HG03469 (cell line): ENCODE measurements around the gene TPCN2.
"Not testable (repeated sequence)": the region's sequence is repeated elsewhere in the genome, so short reads cannot be mapped to it uniquely, and the experiment has no call there.

Source experiments
- ATAC-seq: cut with Tn5 transposase; IDR thresholded peaks from one replicate; pipeline ENCODE4 v1.9.1; 2021; ENCODE audit warnings: mild to moderate bottlenecking, moderate library complexity, moderate number of reproducible peaks; ENCODE audit not compliant: unreplicated experiment

The TPCN2 gene

GRCh38 chr11:69073469-69073868 lies 24.7 kb downstream of the TPCN2 start:
- no peak for ATAC-seq

- no peak for ATAC-seq
Observed at GRCh38 chr11:69074375-69075140, 25.8 kb downstream of the TPCN2 start.

GRCh38 chr11:69075421-69076128 lies 26.8 kb downstream of the TPCN2 start:
- ATAC-seq, result no peak

- ATAC-seq, result no peak
Observed at GRCh38 chr11:69076129-69076791, 27.5 kb downstream of the TPCN2 start.

- ATAC-seq, result not testable (repeated sequence)
Observed at GRCh38 chr11:69076977-69077376, 28.2 kb downstream of the TPCN2 start.

- no peak for ATAC-seq
Observed at GRCh38 chr11:69078508-69078907, 29.8 kb downstream of the TPCN2 start.

DNA sequence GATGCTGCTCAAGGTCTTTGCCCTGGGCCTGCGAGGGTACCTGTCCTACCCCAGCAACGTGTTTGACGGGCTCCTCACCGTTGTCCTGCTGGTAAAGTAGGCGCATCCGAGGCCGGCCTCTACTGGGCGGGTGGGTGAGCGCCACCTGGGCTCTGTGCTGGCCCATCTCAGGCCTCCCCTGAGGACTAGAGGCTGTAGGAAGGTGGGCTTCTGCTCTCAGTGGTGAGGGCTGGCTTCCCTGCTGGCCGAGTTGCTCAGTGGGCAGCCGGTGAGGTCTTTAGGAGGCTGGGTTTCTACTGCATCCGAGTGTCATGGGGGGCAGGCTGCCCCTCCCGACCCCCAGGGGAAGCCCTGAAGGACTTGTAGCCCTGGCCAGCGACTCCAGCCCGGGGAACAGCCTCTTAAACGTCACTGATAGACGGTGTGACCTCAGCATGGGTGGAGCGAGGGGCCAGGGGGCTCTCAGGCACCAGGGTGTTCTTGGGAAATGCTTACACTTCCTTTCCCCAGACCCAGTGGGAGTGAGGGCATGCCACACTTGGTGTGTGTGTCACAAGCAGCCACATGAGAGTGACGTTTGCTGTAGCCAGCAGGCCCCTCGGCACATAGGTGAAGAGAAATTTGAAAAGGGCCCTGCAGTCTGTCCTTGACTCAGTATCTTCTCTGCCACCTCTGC lies 30.3 kb downstream of the TPCN2 start:
- no peak for ATAC-seq

DNA sequence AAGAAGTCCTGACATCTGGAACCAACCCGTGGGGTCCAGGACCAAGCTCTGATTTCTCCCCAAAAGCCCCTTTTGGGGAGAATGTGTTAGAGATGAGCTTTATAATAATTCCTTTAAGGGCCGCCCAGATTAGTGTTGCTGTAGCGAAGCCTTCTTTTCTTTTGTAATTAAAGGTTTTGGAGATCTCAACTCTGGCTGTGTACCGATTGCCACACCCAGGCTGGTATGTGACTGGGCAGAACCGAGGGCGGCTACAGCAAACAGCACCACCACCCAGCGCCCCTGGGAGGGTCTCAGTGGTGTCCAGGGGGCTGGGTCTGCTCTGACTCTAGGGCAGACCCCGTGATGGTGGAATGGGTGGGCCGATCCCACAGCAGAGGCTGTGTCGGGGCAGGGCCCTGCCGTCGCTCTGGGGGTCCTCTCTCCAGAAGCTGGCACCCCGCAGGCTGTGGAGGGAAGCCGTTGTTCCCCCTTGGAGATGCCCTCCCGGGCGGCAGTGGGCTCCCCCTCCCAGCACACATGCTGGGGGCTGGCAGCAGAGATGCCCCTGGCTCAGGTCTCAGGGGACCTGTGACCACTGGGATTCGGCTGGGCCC lies 31.0 kb downstream of the TPCN2 start:
- no peak for ATAC-seq

GRCh38 chr11:69080257-69080995 lies 31.7 kb downstream of the TPCN2 start:
- ATAC-seq, result no peak

GRCh38 chr11:69081180-69081579 lies 32.4 kb downstream of the TPCN2 start:
- ATAC-seq, result no peak

GRCh38 chr11:69083531-69084247 lies 35.0 kb downstream of the TPCN2 start:
- no peak for ATAC-seq

GRCh38 chr11:69084371-69084770 lies 35.6 kb downstream of the TPCN2 start:
- no peak for ATAC-seq

- ATAC-seq, result no peak
Observed at GRCh38 chr11:69085490-69086095, 36.9 kb downstream of the TPCN2 start.

DNA sequence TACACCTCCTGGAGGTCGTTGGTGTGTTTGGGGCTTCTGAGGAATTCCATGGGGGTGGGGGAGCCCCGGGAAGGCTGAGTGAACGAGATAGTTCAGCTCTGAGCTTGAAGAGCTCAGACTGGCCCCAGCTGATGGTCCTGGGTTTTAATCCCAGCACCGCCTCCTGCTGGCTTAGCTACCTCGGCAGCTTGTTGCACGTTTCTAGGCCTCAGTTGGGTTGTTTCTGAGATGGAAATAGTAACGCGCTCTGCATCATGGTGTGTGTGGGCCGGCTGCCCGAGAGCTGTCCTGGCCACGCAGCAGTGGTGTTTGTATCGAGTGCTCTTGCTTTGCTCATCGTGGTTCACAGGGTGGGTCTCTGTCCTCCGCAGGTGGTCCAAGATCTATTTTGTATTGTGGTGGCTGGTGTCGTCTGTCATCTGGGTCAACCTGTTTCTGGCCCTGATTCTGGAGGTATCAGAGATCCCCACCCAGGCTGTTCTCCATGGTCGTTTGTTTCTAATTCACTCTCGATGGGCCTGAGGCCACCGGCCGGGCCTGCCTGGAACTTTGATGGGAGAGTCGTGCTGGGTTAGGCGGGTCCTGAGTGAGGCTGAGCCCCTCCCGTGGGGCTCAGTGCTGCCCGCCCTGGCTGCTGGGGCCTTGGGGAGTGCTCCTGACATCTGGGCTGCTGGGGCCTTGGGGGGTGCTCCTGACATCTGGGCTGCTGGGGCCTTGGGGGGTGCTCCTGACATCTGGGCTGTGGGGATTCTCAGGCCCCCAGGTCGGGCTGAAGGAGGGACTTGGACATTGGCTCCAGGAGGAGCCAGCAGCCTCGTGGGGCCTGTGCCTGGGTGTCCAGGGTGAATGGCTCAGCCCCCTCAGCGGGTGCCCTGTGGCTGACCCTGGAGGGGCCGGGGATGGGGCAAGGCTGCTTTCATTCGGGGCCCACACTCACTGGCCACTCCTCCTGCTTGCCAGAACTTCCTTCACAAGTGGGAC lies 37.7 kb downstream of the TPCN2 start:
- no peak for ATAC-seq

DNA sequence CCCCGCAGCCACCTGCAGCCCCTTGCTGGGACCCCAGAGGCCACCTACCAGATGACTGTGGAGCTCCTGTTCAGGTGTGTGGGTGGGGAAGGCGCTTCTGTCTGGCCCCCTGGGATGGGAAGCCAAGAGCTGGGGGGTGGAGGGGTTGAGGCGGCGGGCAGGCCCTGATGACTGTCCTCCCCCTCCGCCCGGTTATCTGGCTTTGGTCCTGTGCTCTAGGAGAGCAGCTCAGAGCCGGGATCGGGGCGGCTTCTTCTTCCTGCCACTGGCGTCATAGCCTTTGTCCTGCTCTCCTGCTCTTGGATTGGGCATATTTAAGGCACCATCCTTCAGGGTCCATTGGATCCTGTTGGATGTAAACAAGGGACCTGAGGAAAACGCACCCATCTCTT lies 38.4 kb downstream of the TPCN2 start:
- no peak for ATAC-seq

DNA sequence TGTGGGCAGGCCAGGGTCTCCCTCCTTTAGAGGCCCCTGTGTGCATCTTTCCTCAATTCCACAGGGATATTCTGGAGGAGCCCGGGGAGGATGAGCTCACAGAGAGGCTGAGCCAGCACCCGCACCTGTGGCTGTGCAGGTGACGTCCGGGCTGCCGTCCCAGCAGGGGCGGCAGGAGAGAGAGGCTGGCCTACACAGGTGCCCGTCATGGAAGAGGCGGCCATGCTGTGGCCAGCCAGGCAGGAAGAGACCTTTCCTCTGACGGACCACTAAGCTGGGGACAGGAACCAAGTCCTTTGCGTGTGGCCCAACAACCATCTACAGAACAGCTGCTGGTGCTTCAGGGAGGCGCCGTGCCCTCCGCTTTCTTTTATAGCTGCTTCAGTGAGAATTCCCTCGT lies 39.1 kb downstream of the TPCN2 start:
- no peak for ATAC-seq

DNA sequence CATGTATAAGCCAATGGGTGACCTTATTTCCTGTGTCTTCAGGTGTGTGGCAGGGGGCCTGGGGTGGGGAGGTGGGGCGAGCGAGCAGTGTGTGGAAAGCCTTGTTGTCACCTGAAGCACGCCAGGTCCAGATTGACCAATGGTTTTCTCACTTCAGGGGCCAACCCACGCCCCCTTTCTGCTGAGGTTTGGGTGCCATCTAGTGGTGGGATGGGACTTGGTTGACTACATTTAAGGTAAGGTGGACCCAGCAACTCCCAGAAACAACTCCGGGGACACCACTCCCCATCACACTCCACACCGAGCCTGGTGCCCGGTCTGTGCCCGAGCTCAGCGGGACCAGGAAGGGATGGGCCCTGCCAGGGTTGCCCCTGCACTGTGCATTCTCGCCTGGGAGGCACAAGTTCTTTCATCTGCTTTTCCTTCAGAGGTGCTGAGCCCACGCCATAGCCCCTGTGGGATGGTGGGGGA lies 40.0 kb downstream of the TPCN2 start:
- ATAC-seq, result no peak

DNA sequence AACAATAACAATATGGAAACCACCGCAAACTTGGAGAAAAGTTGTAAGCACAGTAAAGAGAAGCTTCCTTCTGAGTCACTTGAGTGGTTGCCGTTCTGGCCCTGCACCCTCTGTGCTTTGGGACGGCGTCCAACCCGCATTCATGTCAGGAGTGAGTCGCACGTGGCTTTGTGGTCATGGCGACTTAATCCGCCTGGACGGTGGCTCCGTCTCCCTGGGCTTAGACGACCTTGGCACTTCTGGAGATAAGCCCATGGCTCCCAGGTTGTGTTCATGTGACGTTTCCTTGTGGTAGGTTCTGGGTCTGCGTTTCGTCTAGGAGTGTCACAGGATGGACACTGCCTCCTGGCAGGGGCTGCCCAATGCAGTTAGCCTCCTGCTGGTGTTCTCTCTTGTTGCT lies 40.5 kb downstream of the TPCN2 start:
- no peak for ATAC-seq
